Panc1 (cell line): ENCODE measurements around the gene PRND.

Source experiments
- POLR2AphosphoS5 ChIP-seq: IDR thresholded peaks from 2 replicates; pipeline ENCODE4 v1.6.1; 2012; ENCODE audit warnings: mild to moderate bottlenecking, low read depth, low read length, moderate library complexity
- SIN3A ChIP-seq: IDR thresholded peaks from 2 replicates; pipeline ENCODE4 v1.6.1; 2012; ENCODE audit warnings: low read depth, mild to moderate bottlenecking, low read length, moderate library complexity, borderline replicate concordance; ENCODE audit not compliant: insufficient read depth
- TCF7L2 ChIP-seq: IDR thresholded peaks from 2 replicates; pipeline ENCODE4 v1.6.1; 2011; ENCODE audit warnings: mild to moderate bottlenecking, low read depth, low read length, inconsistent platforms
- TF ChIP-seq, protein P1 (sequence below): fragments of 450-650 bp; IDR thresholded peaks from 2 replicates; pipeline ENCODE4 v1.5.1; 2017; ENCODE audit warnings: mild to moderate bottlenecking
- TF ChIP-seq, protein P2 (sequence below), 2 experiments: IDR thresholded peaks; 2 replicates each; pipeline ENCODE4 v1.6.1; 2011 to 2012; ENCODE audit warnings: low read depth in 2 of 2, control low read depth in 1 of 2, low read length in 1 of 2, mild to moderate bottlenecking in 1 of 2, moderate library complexity in 1 of 2; ENCODE audit not compliant: insufficient read depth in 1 of 2

DNA sequence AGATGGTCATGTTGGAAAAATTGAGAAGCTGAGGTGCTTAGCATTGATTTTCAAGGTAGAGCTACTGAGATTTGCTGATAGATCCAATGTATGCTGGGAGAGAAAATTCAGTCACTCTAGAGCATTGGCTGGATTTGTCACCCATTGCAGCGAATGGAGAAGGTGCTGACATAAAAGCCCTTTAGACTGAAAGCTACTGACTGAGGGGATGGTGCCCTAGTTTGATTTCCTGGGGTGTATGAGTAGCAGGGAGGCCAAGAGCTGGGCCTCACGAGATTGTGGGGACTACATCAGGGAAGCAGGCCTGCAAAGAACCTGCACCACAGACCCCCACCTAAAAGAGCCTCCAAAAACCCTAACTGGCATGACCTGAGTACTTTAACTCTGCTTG lies 23.9 kb upstream of the PRND start:
- TF ChIP-seq, protein P1, sequence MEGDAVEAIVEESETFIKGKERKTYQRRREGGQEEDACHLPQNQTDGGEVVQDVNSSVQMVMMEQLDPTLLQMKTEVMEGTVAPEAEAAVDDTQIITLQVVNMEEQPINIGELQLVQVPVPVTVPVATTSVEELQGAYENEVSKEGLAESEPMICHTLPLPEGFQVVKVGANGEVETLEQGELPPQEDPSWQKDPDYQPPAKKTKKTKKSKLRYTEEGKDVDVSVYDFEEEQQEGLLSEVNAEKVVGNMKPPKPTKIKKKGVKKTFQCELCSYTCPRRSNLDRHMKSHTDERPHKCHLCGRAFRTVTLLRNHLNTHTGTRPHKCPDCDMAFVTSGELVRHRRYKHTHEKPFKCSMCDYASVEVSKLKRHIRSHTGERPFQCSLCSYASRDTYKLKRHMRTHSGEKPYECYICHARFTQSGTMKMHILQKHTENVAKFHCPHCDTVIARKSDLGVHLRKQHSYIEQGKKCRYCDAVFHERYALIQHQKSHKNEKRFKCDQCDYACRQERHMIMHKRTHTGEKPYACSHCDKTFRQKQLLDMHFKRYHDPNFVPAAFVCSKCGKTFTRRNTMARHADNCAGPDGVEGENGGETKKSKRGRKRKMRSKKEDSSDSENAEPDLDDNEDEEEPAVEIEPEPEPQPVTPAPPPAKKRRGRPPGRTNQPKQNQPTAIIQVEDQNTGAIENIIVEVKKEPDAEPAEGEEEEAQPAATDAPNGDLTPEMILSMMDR: no peak
- TF ChIP-seq TCF7L2: no peak
- no peak for TF ChIP-seq POLR2AphosphoS5
- TF ChIP-seq, protein P2, sequence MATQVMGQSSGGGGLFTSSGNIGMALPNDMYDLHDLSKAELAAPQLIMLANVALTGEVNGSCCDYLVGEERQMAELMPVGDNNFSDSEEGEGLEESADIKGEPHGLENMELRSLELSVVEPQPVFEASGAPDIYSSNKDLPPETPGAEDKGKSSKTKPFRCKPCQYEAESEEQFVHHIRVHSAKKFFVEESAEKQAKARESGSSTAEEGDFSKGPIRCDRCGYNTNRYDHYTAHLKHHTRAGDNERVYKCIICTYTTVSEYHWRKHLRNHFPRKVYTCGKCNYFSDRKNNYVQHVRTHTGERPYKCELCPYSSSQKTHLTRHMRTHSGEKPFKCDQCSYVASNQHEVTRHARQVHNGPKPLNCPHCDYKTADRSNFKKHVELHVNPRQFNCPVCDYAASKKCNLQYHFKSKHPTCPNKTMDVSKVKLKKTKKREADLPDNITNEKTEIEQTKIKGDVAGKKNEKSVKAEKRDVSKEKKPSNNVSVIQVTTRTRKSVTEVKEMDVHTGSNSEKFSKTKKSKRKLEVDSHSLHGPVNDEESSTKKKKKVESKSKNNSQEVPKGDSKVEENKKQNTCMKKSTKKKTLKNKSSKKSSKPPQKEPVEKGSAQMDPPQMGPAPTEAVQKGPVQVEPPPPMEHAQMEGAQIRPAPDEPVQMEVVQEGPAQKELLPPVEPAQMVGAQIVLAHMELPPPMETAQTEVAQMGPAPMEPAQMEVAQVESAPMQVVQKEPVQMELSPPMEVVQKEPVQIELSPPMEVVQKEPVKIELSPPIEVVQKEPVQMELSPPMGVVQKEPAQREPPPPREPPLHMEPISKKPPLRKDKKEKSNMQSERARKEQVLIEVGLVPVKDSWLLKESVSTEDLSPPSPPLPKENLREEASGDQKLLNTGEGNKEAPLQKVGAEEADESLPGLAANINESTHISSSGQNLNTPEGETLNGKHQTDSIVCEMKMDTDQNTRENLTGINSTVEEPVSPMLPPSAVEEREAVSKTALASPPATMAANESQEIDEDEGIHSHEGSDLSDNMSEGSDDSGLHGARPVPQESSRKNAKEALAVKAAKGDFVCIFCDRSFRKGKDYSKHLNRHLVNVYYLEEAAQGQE (IDR thresholded peaks at IDR 0.05; ENCODE audit: insufficient read depth in 1 of 2, low read depth in 2 of 2, low read length in 1 of 2): no peak
- TF ChIP-seq SIN3A: no peak
